K562 (cell line): ENCODE results near the gene CNNM2. TPM values are rescaled to one million over a fixed set of nuclear protein-coding genes. Genes with fewer than 3 reads are reported as not detected.

ENCODE experiments used
- ATAC-seq: fragments of 200-7000 bp; cut with Tn5 transposase; 3 replicates; pipeline ENCODE4 v1.9.1; 2020; ENCODE audit warnings: moderate library complexity
- BruUV-seq: library from RNA; stranded (reverse); fragments of 400-500 nt; replicated peaks from 2 replicates; lab custom pipeline; 2021; lab: Mats Ljungman, UMichigan
- CTCF ChIA-PET: fragments of 300-600 bp; formaldehyde crosslinking; extraction: SDS; loops from one replicate; lab custom pipeline; 2021; ENCODE audit warnings: low intra/inter-chr PET ratio; lab: Yijun Ruan, JAX
- POLR2A ChIA-PET: fragments of 300-600, 350-650 bp; sonication (Branson Sonifier 250); formaldehyde crosslinking; extraction: SDS; loops from one replicate; lab custom pipeline; 2021; ENCODE audit warnings: antibody characterized with exemption, inconsistent platforms; lab: Yijun Ruan, JAX
- DNase-seq, 4 experiments: peaks; one replicate each; pipeline versions ENCODE4 v3.0.0 to v3.0.0-alpha.2; 2011 to 2018; ENCODE audit warnings: low spot score in 3 of 4, mixed read lengths in 3 of 4; ENCODE audit errors: extremely low read depth in 1 of 4
- FAIRE-seq: peaks from 2 replicates; lab custom pipeline; 2011; peaks lifted over from hg19 to GRCh38; lab: Jason Lieb, UNC
- H2AFZ ChIP-seq: 2 replicates; pipeline ENCODE4 v1.6.0; 2011; ENCODE audit warnings: low read depth, low read length, control low read depth, inconsistent platforms
- H3K27ac ChIP-seq: fragments of 200-600 bp; 3 replicates; pipeline ENCODE4 v1.8.0; 2011; ENCODE audit warnings: low read depth, mild to moderate bottlenecking, control low read depth, inconsistent platforms, low read length, moderate library complexity, mixed read lengths; ENCODE audit errors: extremely low read depth
- H3K27me3 ChIP-seq, 2 experiments: fragments of 300-600 bp in 1 of 2; 2 replicates in 1 of 2; 3 replicates in 1 of 2; pipeline versions ENCODE4 v1.6.0 to v1.8.0; 2011; ENCODE audit warnings: inconsistent platforms in 2 of 2, low read length in 2 of 2, mild to moderate bottlenecking in 1 of 2, mixed read lengths in 1 of 2, moderate library complexity in 1 of 2; ENCODE audit not compliant: control insufficient read depth in 2 of 2, insufficient read depth in 2 of 2
- H3K36me3 ChIP-seq: fragments of 300-600 bp; 3 replicates; pipeline ENCODE4 v1.8.0; 2011; ENCODE audit warnings: mild to moderate bottlenecking, low read length, inconsistent platforms; ENCODE audit not compliant: control insufficient read depth, insufficient read depth
- H3K4me1 ChIP-seq, 2 experiments: fragments of 200-600 bp in 1 of 2; replicated peaks in 1 of 2; 2 replicates in 1 of 2; 3 replicates in 1 of 2; pipeline versions ENCODE4 v1.5.1 to v1.8.0; 2011; ENCODE audit warnings: inconsistent platforms in 2 of 2, low read length in 2 of 2, mild to moderate bottlenecking in 1 of 2, mixed read lengths in 1 of 2, moderate library complexity in 1 of 2; ENCODE audit not compliant: control insufficient read depth in 2 of 2, insufficient read depth in 2 of 2
- H3K4me2 ChIP-seq: 2 replicates; pipeline ENCODE4 v1.6.1; 2011; ENCODE audit warnings: low read length, control low read depth, inconsistent platforms, mixed read lengths; ENCODE audit not compliant: insufficient read depth
- H3K4me3 ChIP-seq: fragments of 200-600 bp; sonication (generic), shearing (Covaris generic); 2 replicates; pipeline ENCODE4 v1.5.1; 2016; ENCODE audit warnings: control low read depth, inconsistent platforms
- H3K79me2 ChIP-seq: fragments of 200-600 bp; 3 replicates; pipeline ENCODE4 v1.8.0; 2011; ENCODE audit warnings: low read length, inconsistent platforms; ENCODE audit not compliant: control insufficient read depth, insufficient read depth
- H3K9ac ChIP-seq, 2 experiments: 2 replicates each; pipeline versions ENCODE4 v1.6.0 to v1.6.1; 2011; ENCODE audit warnings: low read depth in 2 of 2, low read length in 2 of 2, control low read depth in 1 of 2, inconsistent platforms in 1 of 2, mild to moderate bottlenecking in 1 of 2, mixed read lengths in 1 of 2; ENCODE audit not compliant: insufficient read depth in 1 of 2
- H3K9me1 ChIP-seq: one replicate; pipeline ENCODE4 v1.6.0; 2011; ENCODE audit warnings: inconsistent platforms, mild to moderate bottlenecking, low read length, moderate library complexity; ENCODE audit not compliant: control insufficient read depth, insufficient read depth
- H3K9me3 ChIP-seq: replicated peaks from 2 replicates; pipeline ENCODE4 v1.5.1; 2011; ENCODE audit warnings: low read depth, low read length, inconsistent platforms; ENCODE audit not compliant: control insufficient read depth, insufficient read depth
- H4K20me1 ChIP-seq: replicated peaks from 2 replicates; pipeline ENCODE4 v1.6.1; 2011; ENCODE audit warnings: low read length, inconsistent platforms, mixed read lengths; ENCODE audit not compliant: control insufficient read depth, insufficient read depth
- AFF4 ChIP-seq: sonication (generic); formaldehyde crosslinking; IDR thresholded peaks from 2 replicates; pipeline ENCODE4 v1.8.0; 2023; ENCODE audit warnings: mild to moderate bottlenecking, missing genetic modification reagents
- BCL6 ChIP-seq: fragments of 250-450 bp; sonication (Bioruptor Pico); IDR thresholded peaks from 2 replicates; pipeline ENCODE4 v1.4.0; 2020
- HNRNPH1 ChIP-seq: fragments of 200-400 bp; formaldehyde crosslinking; optimal IDR thresholded peaks from 2 replicates; pipeline ENCODE3; 2017; ENCODE audit warnings: low read depth, mild to moderate bottlenecking, low read length, moderate library complexity
- KDM2B ChIP-seq: fragments of 250-450 bp; sonication (Bioruptor Pico); IDR thresholded peaks from 2 replicates; pipeline ENCODE4 v1.8.0; 2021; ENCODE audit warnings: mild to moderate bottlenecking, moderate library complexity
- MBD2 ChIP-seq: sonication (generic); IDR thresholded peaks from 2 replicates; pipeline ENCODE4 v1.6.1; 2016; ENCODE audit warnings: low read depth, borderline replicate concordance
- MCM2 ChIP-seq: fragments of 450-650 bp; IDR thresholded peaks from 2 replicates; pipeline ENCODE4 v1.6.1; 2017; ENCODE audit warnings: low read depth, mild to moderate bottlenecking
- RFX7 ChIP-seq: fragments of 250-450 bp; sonication (Bioruptor Pico); IDR thresholded peaks from 2 replicates; pipeline ENCODE4 v1.5.1; 2021; ENCODE audit warnings: mild to moderate bottlenecking
- THAP12 ChIP-seq: fragments of 250-450 bp; sonication (Bioruptor Pico); IDR thresholded peaks from 2 replicates; pipeline ENCODE4 v1.9.0; 2021; ENCODE audit warnings: mild to moderate bottlenecking, inconsistent platforms
- ZBTB8A ChIP-seq: fragments of 450-650 bp; IDR thresholded peaks from 2 replicates; pipeline ENCODE4 v1.6.1; 2018; ENCODE audit warnings: mild to moderate bottlenecking, moderate library complexity; ENCODE audit not compliant: partially characterized antibody
- ZKSCAN3 ChIP-seq: fragments of 250-450 bp; sonication (Bioruptor Pico); IDR thresholded peaks from 2 replicates; pipeline ENCODE4 v1.4.0; 2020
- ZNF639 ChIP-seq, 2 experiments: fragments of 200-800 bp in 1 of 2; sonication (Bioruptor generic) in 1 of 2; sonication (generic) in 1 of 2; formaldehyde crosslinking in 1 of 2; IDR thresholded peaks in 1 of 2; conservative IDR thresholded peaks in 1 of 2; 2 replicates each; pipeline versions ENCODE4 v1.5.0 to v1.6.1; 2016 to 2020; ENCODE audit warnings: missing compliant biosample characterization in 1 of 2, missing genetic modification characterization in 1 of 2, missing genetic modification reagents in 1 of 2
- WGBS: fragments of 100-300 bp; shearing (Covaris generic); methylation state at CpG from one replicate; pipeline ENCODE4 v1.1.6; 2016; ENCODE audit warnings: low coverage, mixed read lengths; ENCODE audit not compliant: insufficient coverage; ENCODE audit errors: missing lambda C conversion rate; 5-methylcytosine and 5-hydroxymethylcytosine counted together
- in situ Hi-C: fragments of 300-500 bp; cut with MboI; formaldehyde crosslinking; loops from 4 replicates; pipeline ENCODE4 v1.15.0; 2018; ENCODE audit warnings: inconsistent platforms, mixed read lengths
- intact Hi-C: fragments of 100-400 bp; cut with micrococcal nuclease; formaldehyde crosslinking; loops from 2 replicates; pipeline ENCODE4 v1.14.2; 2022
- polyA plus RNA-seq, 8 experiments: library from polyadenylated mRNA; depleted of rRNA in 4 of 8; stranded (reverse) in 5 of 8; unstranded in 3 of 8; fragments of >200 nt; fragmentation: Nextera tagmentation in 2 of 8; fragmentation: Illumina TruSeq in 1 of 8; extraction: Ambion mirVana in 2 of 8; extraction: Trizol in 1 of 8; gene quantifications; 2 replicates each; pipeline versions ENCODE4 v1.2.1 to v1.2.3, GENCODE V29; 2011 to 2014; ENCODE audit warnings: inconsistent platforms in 1 of 8, missing spikeins in 1 of 8
- total RNA-seq, 7 experiments: library from RNA; depleted of rRNA in 6 of 7; stranded (reverse); fragments of >200 nt in 6 of 7; fragmentation: Illumina TruSeq in 2 of 7; extraction: Trizol in 2 of 7; gene quantifications; 2 replicates each; pipeline versions ENCODE4 v1.2.1 to v1.2.3, GENCODE V29; 2011 to 2021; ENCODE audit warnings: low replicate concordance in 1 of 7

CNNM2 gene
- total and polyA plus RNA-seq, 9 of the 15 experiments (the other 6 are each of a cell fraction or from before 2014, with no cell fraction given), result 0.21 to 5.0 (median 1.3) TPM

- Histone ChIP-seq H3K4me3 (no peak overlapping the region), H3K4me2 (no peak overlapping the region), H2AFZ (no peak overlapping the region), H3K9me1 (no peaks in the 10 kb centered on the region), H4K20me1 (no peaks in the 10 kb centered on the region), H3K36me3 (no peaks in the 10 kb centered on the region), H3K9me3 (no peaks in the 10 kb centered on the region), H3K9ac (no peak overlapping the region), H3K79me2 (no peaks in the 10 kb centered on the region), H3K27me3 (no peaks in the 10 kb centered on the region), H3K4me1 (peaks cover 2 to 4% of the 10 kb centered on the region in 2 experiments; a peak in 3 of 5 replicates), H3K27ac (no peak overlapping the region)
- DNase-seq (no peak), FAIRE-seq (no peak), ATAC-seq (no peak)
- ChIA-PET POLR2A (interaction anchor here (0.7 to 1.2 kb wide), 3 partner anchors 17 to 55 kb away, joined by 3 to 5 read pairs (median 4); no protein-coding TSS in a partner anchor), CTCF (no interaction called here)
- intact Hi-C loops, result no loop called here
- WGBS, result 87% methylated on average over 6 of the region's 7 CpGs
- no TSS peak for BruUV-seq
- TF ChIP-seq HNRNPH1 (no peak), ZNF639 (CRISPR knock-in tag; conservative IDR thresholded peaks at IDR 0.05 in 1 of 2, IDR thresholded peaks at IDR 0.05 in 1 of 2) (no peak), ZBTB8A (no peak), THAP12 (CRISPR knock-in tag) (no peak), MBD2 (no peak), BCL6 (no peak), RFX7 (CRISPR knock-in tag) (no peak), MCM2 (no peak), KDM2B (CRISPR knock-in tag) (no peak), AFF4 (CRISPR knock-in tag) (no peak), ZKSCAN3 (CRISPR knock-in tag) (no peak)
- in situ Hi-C loops, result no loop called here
Observed at GRCh38 chr10:103123282-103124024, 205.4 kb downstream of the CNNM2 start.
